Lung microvascular endothelial cell (primary cell): Measurements from ENCODE around the gene MAD1L1. TPM values are rescaled to one million over a fixed set of nuclear protein-coding genes. Genes with fewer than 3 reads are reported as not detected.

Source experiments
- DNase-seq, 2 donors: peaks; one replicate each; pipeline versions ENCODE4 v3.0.0 to v3.0.0-alpha.2; 2010; ENCODE audit warnings: low read depth in 2 of 2
- total RNA-seq: library from RNA; depleted of rRNA; stranded (reverse); fragments of >200 nt; gene quantifications from 2 replicates; pipeline ENCODE4 v1.2.1, GENCODE V29; 2014

The MAD1L1 gene
- total RNA-seq, 1 donor from 2014 or later, result 46.0 TPM

- no peak for DNase-seq
Observed at GRCh38 chr7:1917221-1918062, 315.3 kb downstream of the MAD1L1 start.

GRCh38 chr7:1916601-1916970 is 316.2 kb downstream of the MAD1L1 start:
- DNase-seq, result no peak

DNA sequence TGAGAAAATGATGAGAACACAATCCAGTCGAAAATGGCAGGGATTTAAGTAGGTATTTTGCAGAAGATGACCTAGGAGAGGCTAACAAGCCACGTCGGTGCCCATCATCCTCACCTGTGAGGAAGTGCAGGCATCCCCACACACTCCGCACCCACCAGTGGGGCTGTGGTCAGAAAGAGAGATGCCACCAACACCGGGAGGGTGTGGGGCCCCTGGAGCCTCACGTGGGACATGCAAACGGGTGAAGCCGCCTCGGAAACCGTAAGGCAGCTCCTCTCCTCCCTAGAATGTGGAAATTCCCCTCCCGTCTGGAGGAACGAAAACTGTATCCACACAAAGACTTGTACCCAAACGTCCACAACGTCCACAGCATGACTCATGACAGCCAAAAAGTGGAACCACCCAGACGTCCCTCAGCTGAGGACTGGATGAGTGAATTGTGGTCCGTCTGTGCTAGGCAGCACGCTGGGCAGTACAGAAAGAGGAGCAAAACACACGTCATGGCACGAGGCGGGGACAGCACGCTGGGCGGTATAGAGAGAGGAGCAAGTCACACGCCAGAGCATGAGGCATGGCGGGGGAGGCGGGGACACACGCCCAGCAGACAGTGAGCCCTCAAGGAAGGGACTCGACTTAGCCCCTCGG is 316.7 kb downstream of the MAD1L1 start:
- no peak for DNase-seq

- DNase-seq, result no peak
Observed at GRCh38 chr7:1915326-1915725, 317.4 kb downstream of the MAD1L1 start.

DNA sequence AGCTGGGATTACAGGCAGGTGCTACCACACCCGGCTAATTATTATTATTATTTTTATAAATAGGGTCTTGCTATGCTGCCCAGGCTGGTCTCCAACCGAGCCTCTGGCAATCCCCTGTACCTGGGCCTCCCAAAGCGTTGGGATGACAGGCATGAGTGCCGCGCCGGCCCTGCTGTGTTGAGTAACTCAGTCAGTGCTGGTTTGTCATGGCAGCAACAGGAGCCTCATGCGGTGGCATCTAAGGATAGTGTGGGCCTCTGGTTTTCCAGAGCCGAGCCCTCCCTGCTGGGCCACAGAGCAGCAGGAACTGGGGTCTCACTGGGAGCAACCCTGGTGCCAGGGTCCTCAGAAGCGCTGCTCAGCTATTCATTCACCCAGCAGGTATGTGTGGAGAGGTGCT is 318.0 kb downstream of the MAD1L1 start:
- no peak for DNase-seq

DNA sequence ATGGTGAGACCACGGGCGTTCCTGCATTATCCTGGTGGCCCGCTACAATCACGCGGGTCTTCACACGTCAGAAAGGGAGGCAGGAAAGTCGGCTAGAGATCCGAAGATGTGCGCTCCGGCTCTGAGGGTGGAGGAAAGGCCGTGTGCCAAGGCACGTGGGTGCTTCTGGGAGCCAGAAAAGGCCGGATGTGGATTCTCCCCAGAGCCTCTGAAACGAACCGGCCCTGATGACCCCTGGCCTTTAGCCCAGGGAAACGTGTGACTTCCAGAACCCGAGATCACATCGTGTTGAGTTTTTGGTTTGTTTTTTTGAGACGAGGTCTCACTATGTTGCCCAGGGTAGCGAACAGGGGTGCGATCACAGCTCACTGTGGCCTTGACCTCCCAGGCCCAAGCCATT is 318.4 kb downstream of the MAD1L1 start:
- DNase-seq, result no peak

DNA sequence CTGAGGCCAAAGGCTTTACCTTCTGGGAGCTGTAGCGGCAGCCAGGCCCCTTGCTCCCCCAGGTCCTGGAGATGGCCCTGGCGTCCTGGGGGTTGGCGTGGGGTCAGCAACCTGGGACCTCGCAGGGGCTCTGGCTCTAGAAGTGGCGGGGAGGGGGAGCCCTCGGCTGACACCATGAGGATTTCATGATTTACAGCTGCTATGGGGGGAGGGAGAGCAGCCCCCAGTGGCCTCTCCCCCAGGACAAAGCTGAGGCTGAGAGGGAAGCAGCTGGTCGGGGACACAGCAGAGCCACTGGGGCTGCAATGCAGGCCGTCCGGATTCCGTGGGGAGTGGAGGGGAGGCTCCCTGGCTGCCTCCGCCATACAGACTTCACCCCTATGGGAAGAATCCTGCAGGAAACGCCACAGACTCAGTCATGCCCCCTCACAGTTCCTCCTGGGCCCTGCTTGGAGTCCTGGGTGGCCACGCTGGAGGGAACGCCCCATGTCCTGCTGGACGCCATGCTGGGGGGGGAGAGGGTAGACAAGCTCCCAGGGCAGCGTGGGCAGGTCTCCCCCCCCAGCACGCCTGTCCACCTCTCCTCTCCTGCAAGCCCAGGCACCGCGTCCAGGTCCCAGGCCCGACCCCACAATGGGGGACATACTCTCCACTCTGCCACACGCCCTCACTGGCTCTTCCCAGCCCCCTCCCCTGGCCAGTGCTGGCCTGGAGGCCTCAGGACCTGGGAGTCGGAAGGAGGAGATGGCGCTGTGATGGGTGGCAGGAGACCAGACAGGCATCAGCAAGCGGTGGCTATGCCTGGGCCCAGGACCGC is 319.1 kb downstream of the MAD1L1 start:
- DNase-seq, result no peak

- DNase-seq, result no peak
Observed at GRCh38 chr7:1912593-1913465, 319.9 kb downstream of the MAD1L1 start.

DNA sequence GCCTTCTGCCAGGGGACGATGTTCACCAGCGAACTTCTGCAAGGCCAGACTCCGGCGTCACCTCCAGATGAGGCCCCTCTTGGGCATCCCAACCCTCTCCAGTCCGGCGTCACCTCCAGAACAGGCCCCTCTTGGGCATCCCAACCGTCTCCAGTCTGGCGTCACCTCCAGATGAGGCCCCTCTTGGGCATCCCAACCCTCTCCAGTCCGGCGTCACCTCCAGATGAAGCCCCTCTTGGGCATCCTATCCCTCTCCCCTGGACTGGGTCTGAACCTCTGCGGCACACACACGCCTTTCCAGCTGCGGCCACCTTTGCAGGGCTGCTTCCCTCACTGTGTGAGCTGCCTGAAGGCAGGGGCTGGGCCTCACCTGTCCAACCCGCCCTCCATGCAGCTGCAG is 321.2 kb downstream of the MAD1L1 start:
- DNase-seq, result no peak

DNA sequence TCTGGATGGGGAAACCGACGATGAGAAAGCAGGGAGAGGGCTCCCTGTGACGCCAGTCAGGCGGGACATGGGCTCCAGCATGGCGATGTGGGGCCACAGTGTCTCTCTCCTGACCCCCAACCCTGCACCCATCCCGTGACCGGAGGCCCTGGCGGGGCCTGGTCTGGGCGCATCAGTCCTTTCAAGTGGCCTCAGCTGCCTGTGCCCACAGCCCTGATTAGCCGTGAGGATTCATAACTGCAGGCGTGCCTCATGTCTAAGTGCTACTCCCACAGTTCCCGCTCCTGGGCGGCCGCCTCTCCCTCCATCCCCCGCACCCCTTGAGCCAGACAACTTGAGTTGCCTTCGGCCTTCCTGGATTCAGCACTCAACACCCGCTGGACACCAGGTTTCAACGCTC is 321.9 kb downstream of the MAD1L1 start:
- DNase-seq, result no peak

DNA sequence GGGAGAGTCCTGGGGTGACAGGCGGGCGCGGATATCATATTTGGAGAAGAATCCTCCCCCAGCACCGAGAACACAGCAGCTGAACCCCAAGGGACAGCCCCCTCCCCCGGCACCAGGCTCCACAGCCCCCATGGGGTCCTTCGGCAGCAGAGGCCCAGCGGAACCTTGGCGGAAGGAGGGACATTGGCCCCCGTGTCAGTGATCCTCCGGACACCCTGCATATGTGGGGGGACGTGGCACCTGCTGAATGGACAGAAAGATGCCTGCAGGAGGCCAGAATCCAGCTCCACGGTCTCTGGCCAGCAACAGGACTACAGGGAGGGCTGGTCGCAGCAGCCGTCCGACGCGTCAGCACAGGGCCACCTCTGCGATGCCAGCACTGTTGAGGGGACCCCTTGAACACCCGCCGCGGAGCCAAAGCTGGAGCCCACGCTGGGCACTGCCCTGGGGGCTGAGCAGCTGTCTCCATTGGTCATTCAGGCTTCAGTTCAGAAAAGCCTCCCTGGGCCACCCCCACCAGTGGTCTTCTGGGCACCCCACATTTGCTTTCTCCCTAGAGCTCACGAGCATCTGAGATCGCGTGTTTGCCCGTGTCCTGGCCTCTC is 322.6 kb downstream of the MAD1L1 start:
- DNase-seq, result no peak

- DNase-seq, result no peak
Observed at GRCh38 chr7:1909476-1909875, 323.3 kb downstream of the MAD1L1 start.

GRCh38 chr7:1908823-1909420 is 323.8 kb downstream of the MAD1L1 start:
- no peak for DNase-seq

- DNase-seq, result no peak
Observed at GRCh38 chr7:1907751-1908365, 324.9 kb downstream of the MAD1L1 start.

DNA sequence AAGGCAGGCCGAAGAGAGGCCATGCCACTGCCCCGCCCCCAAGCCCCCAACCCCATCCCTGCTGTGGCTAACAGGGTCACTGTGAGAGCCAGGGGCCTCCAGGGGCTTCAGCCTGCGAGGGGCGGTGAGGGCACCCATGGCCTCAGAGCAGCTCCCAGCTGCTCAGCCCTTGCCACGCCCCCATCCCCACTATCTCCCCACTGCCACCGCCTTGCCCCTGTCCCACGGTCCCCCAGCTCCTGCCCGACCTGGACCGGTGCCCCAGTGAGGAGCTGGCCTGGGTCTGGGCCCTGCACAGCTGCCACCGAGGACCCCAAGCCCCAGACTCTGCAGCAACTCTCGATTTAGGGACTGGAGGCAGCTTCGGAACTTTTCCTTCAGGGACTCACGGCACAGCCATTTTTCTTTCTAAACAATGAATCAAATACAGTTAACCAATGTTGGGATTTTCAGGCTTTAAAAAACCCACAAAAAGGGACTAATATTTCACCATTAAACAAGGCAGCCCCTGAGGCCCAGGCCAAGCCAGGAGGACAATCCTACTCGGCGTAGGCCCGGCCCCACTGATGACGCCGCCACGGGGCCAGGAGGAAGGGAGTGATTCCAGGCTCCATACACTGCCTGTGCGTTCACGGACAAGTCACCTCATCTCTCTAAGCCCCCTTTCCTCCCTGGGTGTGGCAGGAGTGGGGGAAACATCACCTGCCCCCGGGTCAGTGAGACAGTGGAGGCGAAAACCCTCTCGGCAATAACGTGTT is 325.6 kb downstream of the MAD1L1 start:
- no peak for DNase-seq

- no peak for DNase-seq
Observed at GRCh38 chr7:1906087-1906830, 326.5 kb downstream of the MAD1L1 start.

DNA sequence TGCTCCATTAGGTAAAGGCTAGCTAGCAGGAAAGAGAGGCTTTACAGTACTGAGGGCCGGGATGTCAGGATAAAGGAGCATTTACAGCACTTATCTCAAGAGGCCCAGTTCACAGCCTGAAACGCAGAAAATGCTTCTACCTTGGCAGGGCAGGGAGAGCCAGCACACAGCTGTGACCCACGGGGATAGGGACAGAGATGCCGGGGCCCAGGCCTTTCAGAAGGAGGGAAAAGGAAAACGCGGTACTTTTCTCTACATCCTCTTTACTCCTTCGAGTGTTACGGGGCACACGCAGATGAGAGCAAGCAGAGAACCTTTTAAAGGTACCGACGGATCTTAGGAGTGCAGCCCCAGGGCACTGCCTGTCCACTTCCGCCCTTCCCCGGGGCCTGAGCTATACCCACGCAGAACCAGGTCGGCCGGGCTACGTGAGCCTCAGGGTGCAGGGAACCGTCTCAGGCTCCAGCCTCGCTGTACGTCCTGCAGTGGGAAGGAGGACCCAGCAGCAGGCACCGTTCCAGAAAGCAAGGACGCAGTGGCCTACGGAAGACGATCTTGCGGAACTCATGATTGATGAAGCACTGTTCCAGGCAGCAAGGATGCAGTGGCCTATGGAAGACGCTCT is 330.4 kb downstream of the MAD1L1 start:
- DNase-seq, result no peak
